ENCODE measurements around the gene NOC2L.

- TF ChIP-seq CTCF (IDR thresholded peaks at IDR 0.05 in 4 of 5, conservative IDR thresholded peaks at IDR 0.05 in 1 of 5) (no peak), POLR2A (IDR thresholded peaks at IDR 0.05) (no peak)
Measured at GRCh38 chr1:910881-911721, 48.0 kb downstream of the NOC2L start.

Data from gastrocnemius medialis (tissue), 4 donors.